Skeletal muscle cell (primary cell): ENCODE results near the gene CYP4F3.
"Not testable (repeated sequence)": the region's sequence is repeated elsewhere in the genome, so short reads cannot be mapped to it uniquely, and the experiment has no call there.

ENCODE experiments used
- DNase-seq: peaks from one replicate; pipeline ENCODE4 v3.0.0-alpha.2; 2010; ENCODE audit warnings: low read depth
- H3K4me3 ChIP-seq: 2 replicates; pipeline ENCODE4 v1.5.1; 2011; ENCODE audit warnings: low read depth, mild to moderate bottlenecking, control low read depth, low read length, moderate library complexity

The CYP4F3 gene

GRCh38 chr19:15652559-15653278, 12.0 kb downstream of the CYP4F3 start:
- no peak for DNase-seq

GRCh38 chr19:15656467-15656866, 15.8 kb downstream of the CYP4F3 start:
- no peak overlapping the region for H3K4me3 ChIP-seq

More at GRCh38 chr19:15652559-15653278, 12.0 kb downstream of the CYP4F3 start:
- no peak overlapping the region for H3K4me3 ChIP-seq

GRCh38 chr19:15663247-15663646, 22.6 kb downstream of the CYP4F3 start:
- DNase-seq: no peak
- H3K4me3 ChIP-seq: no peak overlapping the region

More at GRCh38 chr19:15656467-15656866, 15.8 kb downstream of the CYP4F3 start:
- DNase-seq: no peak

GRCh38 chr19:15666186-15666585, 25.5 kb downstream of the CYP4F3 start:
- no peak overlapping the region for H3K4me3 ChIP-seq
- DNase-seq: no peak

- DNase-seq: no peak
- H3K4me3 ChIP-seq: no peak overlapping the region
Measured at GRCh38 chr19:15666883-15667282, 26.2 kb downstream of the CYP4F3 start.

GRCh38 chr19:15669440-15669839, 28.7 kb downstream of the CYP4F3 start:
- no peak overlapping the region for H3K4me3 ChIP-seq
- no peak for DNase-seq

GRCh38 chr19:15669891-15670290, 29.2 kb downstream of the CYP4F3 start:
- no peak overlapping the region for H3K4me3 ChIP-seq
- DNase-seq: no peak

- no peak for DNase-seq
- H3K4me3 ChIP-seq: no peak overlapping the region
Measured at GRCh38 chr19:15671237-15671821, 30.6 kb downstream of the CYP4F3 start.

- no peak for DNase-seq
- no peak overlapping the region for H3K4me3 ChIP-seq
Measured at GRCh38 chr19:15671891-15672579, 31.3 kb downstream of the CYP4F3 start.

- DNase-seq: no peak
- no peak within 1 kb of the TSS for H3K4me3 ChIP-seq
Measured at GRCh38 chr19:15672580-15673175, 32.0 kb downstream of the CYP4F3 start, which contains the start of gene CYP4F12. Gene CYP4F12 (plus strand): TSS chr19:15673087. CDS start chr19:15673530, 443 bp downstream.

- H3K4me3 ChIP-seq: no peak overlapping the region
- no peak for DNase-seq
Measured at GRCh38 chr19:15673176-15673654, 32.5 kb downstream of the CYP4F3 start.

- no peak for DNase-seq
- H3K4me3 ChIP-seq: no peak overlapping the region
Measured at GRCh38 chr19:15675560-15675959, 34.9 kb downstream of the CYP4F3 start.

GRCh38 chr19:15679089-15679488, 38.4 kb downstream of the CYP4F3 start:
- no peak for DNase-seq
- H3K4me3 ChIP-seq: no peak overlapping the region

- not testable (repeated sequence) for DNase-seq, H3K4me3 ChIP-seq
Measured at GRCh38 chr19:15679865-15680264, 39.2 kb downstream of the CYP4F3 start.

GRCh38 chr19:15680478-15681322, 40.0 kb downstream of the CYP4F3 start:
- H3K4me3 ChIP-seq: no peak overlapping the region
- DNase-seq: no peak

GRCh38 chr19:15683411-15683810, 42.7 kb downstream of the CYP4F3 start:
- DNase-seq: no peak
- no peak overlapping the region for H3K4me3 ChIP-seq

GRCh38 chr19:15684828-15685227, 44.1 kb downstream of the CYP4F3 start:
- no peak overlapping the region for H3K4me3 ChIP-seq
- no peak for DNase-seq

- H3K4me3 ChIP-seq: no peak overlapping the region
- no peak for DNase-seq
Measured at GRCh38 chr19:15696654-15697194, 56.0 kb downstream of the CYP4F3 start.
